ENCODE results near the gene NPTX2.

NPTX2 gene

GRCh38 chr7:98627413-98627790, 10.3 kb downstream of the NPTX2 start:
- H3K4me3 ChIP-seq (ENCODE audit: low read depth, low read length) = no peak overlapping the region
- DNase-seq (ENCODE audit: low read depth) = no peak
- TF ChIP-seq CTCF (IDR thresholded peaks at IDR 0.05; ENCODE audit: control insufficient read depth, extremely low read depth, insufficient read depth) = no peak

GRCh38 chr7:98628418-98628817, 11.3 kb downstream of the NPTX2 start:
- no peak overlapping the region for H3K4me3 ChIP-seq (ENCODE audit: low read depth, low read length)
- no peak for DNase-seq (ENCODE audit: low read depth)
- TF ChIP-seq CTCF (IDR thresholded peaks at IDR 0.05; ENCODE audit: control insufficient read depth, extremely low read depth, insufficient read depth) = no peak

GRCh38 chr7:98629001-98629431, 11.9 kb downstream of the NPTX2 start:
- TF ChIP-seq CTCF (IDR thresholded peaks at IDR 0.05; ENCODE audit: control insufficient read depth, extremely low read depth, insufficient read depth) = no peak
- H3K4me3 ChIP-seq (ENCODE audit: low read depth, low read length) = no peak overlapping the region
- no peak for DNase-seq (ENCODE audit: low read depth)

DNA sequence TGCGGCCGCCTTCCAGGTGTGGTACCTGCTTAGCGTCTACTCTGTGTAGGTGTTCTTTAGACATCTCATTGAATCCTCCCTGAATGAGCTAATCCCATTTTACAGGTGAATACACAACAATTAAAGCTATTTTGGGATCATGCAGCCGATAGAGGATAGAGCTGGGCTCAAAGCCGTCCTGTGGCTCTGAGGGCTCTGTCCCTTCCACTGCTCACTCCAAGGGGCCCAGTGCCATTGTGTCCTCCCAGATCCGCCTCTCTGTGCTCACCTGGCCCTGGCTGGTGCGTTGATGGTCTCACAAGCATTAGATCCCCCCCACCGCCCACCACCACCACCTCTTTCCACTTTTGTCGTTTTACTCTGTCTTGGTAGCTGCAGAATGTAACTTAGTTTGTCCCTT, 13.1 kb downstream of the NPTX2 start:
- no peak for DNase-seq (ENCODE audit: low read depth)
- no peak for TF ChIP-seq CTCF (IDR thresholded peaks at IDR 0.05; ENCODE audit: control insufficient read depth, extremely low read depth, insufficient read depth)

DNA sequence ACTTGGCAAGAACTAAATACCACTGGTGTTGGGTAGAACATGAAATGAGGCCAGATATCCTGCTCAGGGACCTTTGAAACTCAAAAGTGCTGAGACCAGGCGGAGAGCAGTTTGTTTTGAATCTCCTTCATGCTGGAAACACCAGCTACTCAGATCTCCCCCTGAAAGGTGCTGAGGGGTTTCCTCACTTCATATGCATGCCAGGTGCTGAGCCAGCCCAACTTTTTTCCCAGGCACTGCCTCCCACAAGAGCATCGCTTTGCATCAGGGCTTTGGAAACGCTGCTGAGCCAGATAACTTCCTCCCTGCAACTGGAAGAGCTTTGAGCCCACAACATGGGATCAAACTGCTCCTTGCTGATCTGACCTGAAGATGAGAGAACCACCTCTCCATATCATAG, 13.7 kb downstream of the NPTX2 start:
- no peak overlapping the region for H3K4me3 ChIP-seq (ENCODE audit: low read depth, low read length)
- DNase-seq (ENCODE audit: low read depth) = no peak
- no peak for TF ChIP-seq CTCF (IDR thresholded peaks at IDR 0.05; ENCODE audit: control insufficient read depth, extremely low read depth, insufficient read depth)

More for the DNA sequence above, 13.1 kb downstream of the NPTX2 start:
- no peak overlapping the region for H3K4me3 ChIP-seq (ENCODE audit: low read depth, low read length)

DNA sequence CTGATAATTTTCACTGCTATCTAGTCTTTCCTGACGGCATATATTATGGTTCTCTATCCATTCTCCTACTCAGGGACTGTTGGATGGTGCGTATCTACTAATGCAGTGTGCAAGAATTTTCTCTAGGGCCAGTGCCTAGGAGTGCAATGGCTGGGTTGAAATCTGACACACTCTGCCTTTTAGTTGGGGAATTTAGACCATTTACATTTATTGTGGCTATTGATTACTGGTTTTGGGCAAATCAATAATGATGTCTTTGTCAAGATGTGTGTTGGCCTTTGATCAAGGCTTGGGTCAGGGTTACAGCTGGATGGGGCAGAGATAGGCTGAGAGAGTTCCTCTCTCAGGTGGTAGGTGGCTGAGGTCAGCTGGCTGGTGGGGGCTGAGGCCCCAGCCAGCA, 21.8 kb downstream of the NPTX2 start:
- DNase-seq (ENCODE audit: low read depth) = no peak
- H3K4me3 ChIP-seq (ENCODE audit: low read depth, low read length) = no peak overlapping the region
- TF ChIP-seq CTCF (IDR thresholded peaks at IDR 0.05; ENCODE audit: control insufficient read depth, extremely low read depth, insufficient read depth) = no peak

DNA sequence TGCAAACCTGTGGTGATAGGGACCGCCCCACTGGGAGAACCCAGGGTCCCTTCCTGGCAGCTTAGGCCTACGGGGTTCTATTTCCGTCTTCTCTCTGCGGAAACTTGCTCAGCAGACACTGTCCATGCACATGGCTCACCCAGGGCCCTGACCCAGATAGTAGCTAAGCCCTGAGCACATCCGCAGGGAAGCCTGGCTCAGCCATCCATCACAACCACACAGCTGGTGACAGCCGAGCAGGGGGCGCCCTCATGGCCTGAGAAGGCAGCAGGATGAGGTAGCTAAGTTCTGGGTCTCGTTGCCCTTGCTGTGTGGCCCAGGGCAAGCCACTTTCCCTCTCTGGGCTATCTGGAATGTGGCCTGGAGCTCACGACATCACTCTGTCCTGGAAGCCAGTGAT, 23.3 kb downstream of the NPTX2 start:
- no peak for DNase-seq (ENCODE audit: low read depth)
- H3K4me3 ChIP-seq (ENCODE audit: low read depth, low read length) = no peak overlapping the region
- no peak for TF ChIP-seq CTCF (IDR thresholded peaks at IDR 0.05; ENCODE audit: control insufficient read depth, extremely low read depth, insufficient read depth)
